Measurements from ENCODE around the gene TRIM14.
A peak's percentile ranks its signal among the peaks of the same experiment; 100 is the strongest.
"Not testable (repeated sequence)": the region's sequence is repeated elsewhere in the genome, so short reads cannot be mapped to it uniquely, and the experiment has no call there.

The TRIM14 gene

GRCh38 chr9:98107926-98108325, 11.1 kb downstream of the TRIM14 start:
- no peak for DNase-seq (ENCODE audit: low spot score)

GRCh38 chr9:98105006-98105405, 14.0 kb downstream of the TRIM14 start:
- DNase-seq (ENCODE audit: low spot score) = no peak

- no peak for DNase-seq (ENCODE audit: low spot score)
Observed at GRCh38 chr9:98104445-98104881, 14.6 kb downstream of the TRIM14 start.

GRCh38 chr9:98101868-98102273, 17.2 kb downstream of the TRIM14 start:
- no peak for DNase-seq (ENCODE audit: low spot score)

- DNase-seq (ENCODE audit: low spot score) = no peak
Observed at GRCh38 chr9:98101416-98101815, 17.6 kb downstream of the TRIM14 start.

GRCh38 chr9:98100456-98100855, 18.6 kb downstream of the TRIM14 start:
- DNase-seq (ENCODE audit: low spot score) = no peak

GRCh38 chr9:98099898-98100297, 19.1 kb downstream of the TRIM14 start:
- no peak for DNase-seq (ENCODE audit: low spot score)

- DNase-seq (ENCODE audit: low spot score) = no peak
Observed at GRCh38 chr9:98099346-98099745, 19.7 kb downstream of the TRIM14 start.

GRCh38 chr9:98097836-98098235, 21.2 kb downstream of the TRIM14 start:
- no peak for DNase-seq (ENCODE audit: low spot score)

GRCh38 chr9:98096091-98096490, 22.9 kb downstream of the TRIM14 start:
- DNase-seq (ENCODE audit: low spot score) = no peak

- no peak for DNase-seq (ENCODE audit: low spot score)
Observed at GRCh38 chr9:98095401-98095800, 23.6 kb downstream of the TRIM14 start.

GRCh38 chr9:98094851-98095250, 24.2 kb downstream of the TRIM14 start:
- DNase-seq (ENCODE audit: low spot score) = no peak

GRCh38 chr9:98094316-98094715, 24.7 kb downstream of the TRIM14 start:
- no peak for DNase-seq (ENCODE audit: low spot score)

- DNase-seq (ENCODE audit: low spot score) = no peak
Observed at GRCh38 chr9:98092613-98092931, 26.4 kb downstream of the TRIM14 start.

GRCh38 chr9:98091735-98092612, 27.0 kb downstream of the TRIM14 start:
- no peak for DNase-seq (ENCODE audit: low spot score)

- not testable (repeated sequence) for DNase-seq (ENCODE audit: low spot score)
Observed at GRCh38 chr9:98090674-98091073, 28.3 kb downstream of the TRIM14 start.

- no peak for DNase-seq (ENCODE audit: low spot score)
Observed at GRCh38 chr9:98087420-98088354, 31.3 kb downstream of the TRIM14 start.

- DNase-seq (ENCODE audit: low spot score) = no peak
Observed at GRCh38 chr9:98086461-98086860, 32.6 kb downstream of the TRIM14 start.

GRCh38 chr9:98085944-98086343, 33.1 kb downstream of the TRIM14 start:
- no peak for DNase-seq (ENCODE audit: low spot score)

GRCh38 chr9:98085058-98085457, 34.0 kb downstream of the TRIM14 start:
- DNase-seq (ENCODE audit: low spot score) = no peak

GRCh38 chr9:98084396-98084795, 34.6 kb downstream of the TRIM14 start:
- no peak for DNase-seq (ENCODE audit: low spot score)

- DNase-seq (ENCODE audit: low spot score) = peak; percentile 13
Observed at GRCh38 chr9:98083566-98084183, 35.3 kb downstream of the TRIM14 start.
